GM12891 (cell line): ENCODE data around the gene TTC28.

Experiments
- PAX5 ChIP-seq: IDR thresholded peaks from 2 replicates; pipeline ENCODE4 v1.6.1; 2011; ENCODE audit warnings: low read length, moderate library complexity, mild to moderate bottlenecking; ENCODE audit not compliant: insufficient read depth, severe bottlenecking
- POLR2A ChIP-seq: IDR thresholded peaks from 2 replicates; pipeline ENCODE4 v1.6.1; 2011; ENCODE audit warnings: low read depth, low read length, control low read depth
- POLR2AphosphoS5 ChIP-seq: IDR thresholded peaks from 2 replicates; pipeline ENCODE4 v1.6.1; 2011; ENCODE audit warnings: low read depth, low read length, control low read depth
- SPI1 ChIP-seq: IDR thresholded peaks from 2 replicates; pipeline ENCODE4 v1.6.1; 2011; ENCODE audit warnings: low read depth, low read length, control low read depth
- TAF1 ChIP-seq: IDR thresholded peaks from 2 replicates; pipeline ENCODE4 v1.6.1; 2011; ENCODE audit warnings: low read depth, low read length, control low read depth

GRCh38 chr22:28141614-28142013, 538.0 kb downstream of the TTC28 start:
- TF ChIP-seq POLR2AphosphoS5 (no peak), POLR2A (no peak), PAX5 (no peak), TAF1 (no peak), SPI1 (no peak)
